WTC11 (cell line): ENCODE results near the gene EEFSEC. TPM values are rescaled to one million over a fixed set of nuclear protein-coding genes. Genes with fewer than 3 reads are reported as not detected.

Experiments used
- ATAC-seq: fragments of 200-7000 bp; cut with Tn5 transposase; 2 replicates; pipeline ENCODE4 v1.10.0; 2021; ENCODE audit warnings: mild to moderate bottlenecking, moderate library complexity
- CTCF ChIA-PET: fragments of 300-600 bp; sonication (Branson Sonifier 250); formaldehyde crosslinking; loops from one replicate; lab custom pipeline; 2021; ENCODE audit warnings: antibody characterized with exemption; lab: Charles Lee
- POLR2A ChIA-PET: fragments of 350-600 bp; sonication (Branson Sonifier 250); formaldehyde crosslinking; loops from one replicate; lab custom pipeline; 2021; ENCODE audit warnings: antibody characterized with exemption; lab: Charles Lee
- DNase-seq: peaks from one replicate; pipeline ENCODE4 v3.0.0; 2021; ENCODE audit warnings: low spot score
- H3K27ac Mint-ChIP-seq: 2 replicates; pipeline ENCODE4 v1.8.0; 2021; ENCODE audit warnings: mixed read lengths
- H3K27me3 Mint-ChIP-seq: 2 replicates; pipeline ENCODE4 v1.8.0; 2021; ENCODE audit warnings: low read depth, mild to moderate bottlenecking, moderate library complexity, mixed read lengths
- H3K36me3 Mint-ChIP-seq: 2 replicates; pipeline ENCODE4 v1.8.0; 2021; ENCODE audit warnings: mixed read lengths
- H3K4me1 Mint-ChIP-seq: 2 replicates; pipeline ENCODE4 v1.8.0; 2022; ENCODE audit warnings: mixed read lengths
- H3K4me3 Mint-ChIP-seq: 2 replicates; pipeline ENCODE4 v1.8.0; 2021; ENCODE audit warnings: mild to moderate bottlenecking, moderate library complexity, mixed read lengths
- H3K9me3 Mint-ChIP-seq: 2 replicates; pipeline ENCODE4 v1.8.0; 2021; ENCODE audit warnings: mixed read lengths
- AFF4 ChIP-seq: sonication (generic); formaldehyde crosslinking; IDR thresholded peaks from 2 replicates; pipeline ENCODE4 v1.8.1; 2023; ENCODE audit warnings: mild to moderate bottlenecking, missing genetic modification reagents, borderline replicate concordance
- ATF3 ChIP-seq: sonication (generic); formaldehyde crosslinking; conservative IDR thresholded peaks from 2 replicates; pipeline ENCODE4 v1.8.1; 2022; ENCODE audit warnings: mild to moderate bottlenecking, missing genetic modification reagents
- ETV6 ChIP-seq: sonication (generic); formaldehyde crosslinking; IDR thresholded peaks from 2 replicates; pipeline ENCODE4 v1.8.1; 2022; ENCODE audit warnings: mild to moderate bottlenecking, missing genetic modification reagents
- FOXJ3 ChIP-seq: sonication (generic); formaldehyde crosslinking; IDR thresholded peaks from 2 replicates; pipeline ENCODE4 v1.9.0; 2021; ENCODE audit warnings: missing genetic modification reagents, mild to moderate bottlenecking, borderline replicate concordance
- FOXP4 ChIP-seq: sonication (generic); formaldehyde crosslinking; IDR thresholded peaks from 2 replicates; pipeline ENCODE4 v1.8.0; 2022; ENCODE audit warnings: mild to moderate bottlenecking, missing genetic modification reagents
- GABPB1 ChIP-seq: sonication (generic); formaldehyde crosslinking; IDR thresholded peaks from 2 replicates; pipeline ENCODE4 v1.8.1; 2023; ENCODE audit warnings: mild to moderate bottlenecking, missing genetic modification reagents
- HMGA2 ChIP-seq: fragments of 250-450 bp; sonication (Bioruptor Pico); IDR thresholded peaks from 2 replicates; pipeline ENCODE4 v1.4.0; 2021; ENCODE audit warnings: mild to moderate bottlenecking, moderate library complexity
- NFE2L1 ChIP-seq: sonication (generic); formaldehyde crosslinking; IDR thresholded peaks from 2 replicates; pipeline ENCODE4 v1.8.1; 2023; ENCODE audit warnings: missing genetic modification reagents
- NR3C1 ChIP-seq: sonication (generic); formaldehyde crosslinking; conservative IDR thresholded peaks from 2 replicates; pipeline ENCODE4 v1.8.1; 2023; ENCODE audit warnings: low read depth, mild to moderate bottlenecking, missing genetic modification reagents
- OVOL2 ChIP-seq: fragments of 250-450 bp; sonication (Bioruptor Pico); IDR thresholded peaks from 2 replicates; pipeline ENCODE4 v1.9.0; 2021; ENCODE audit warnings: mild to moderate bottlenecking, borderline replicate concordance
- PREB ChIP-seq: sonication (generic); formaldehyde crosslinking; IDR thresholded peaks from 2 replicates; pipeline ENCODE4 v1.8.1; 2022; ENCODE audit warnings: mild to moderate bottlenecking, missing genetic modification reagents, moderate library complexity, borderline replicate concordance
- PRRX2 ChIP-seq: fragments of 250-450 bp; sonication (Bioruptor Pico); IDR thresholded peaks from 2 replicates; pipeline ENCODE4 v1.8.0; 2021; ENCODE audit warnings: mild to moderate bottlenecking
- TEAD4 ChIP-seq: sonication (generic); formaldehyde crosslinking; IDR thresholded peaks from 2 replicates; pipeline ENCODE4 v1.8.0; 2022; ENCODE audit warnings: mild to moderate bottlenecking, missing genetic modification reagents
- ZBTB43 ChIP-seq: sonication (generic); formaldehyde crosslinking; IDR thresholded peaks from 2 replicates; pipeline ENCODE4 v1.8.1; 2023; ENCODE audit warnings: mild to moderate bottlenecking, missing genetic modification reagents
- ZNF121 ChIP-seq: sonication (generic); formaldehyde crosslinking; IDR thresholded peaks from 2 replicates; pipeline ENCODE4 v1.8.0; 2023; ENCODE audit warnings: missing genetic modification reagents
- ZNF138 ChIP-seq: sonication (generic); formaldehyde crosslinking; conservative IDR thresholded peaks from 2 replicates; pipeline ENCODE4 v1.8.1; 2022; ENCODE audit warnings: mild to moderate bottlenecking, moderate library complexity, missing genetic modification reagents
- ZNF281 ChIP-seq: sonication (generic); formaldehyde crosslinking; IDR thresholded peaks from 2 replicates; pipeline ENCODE4 v1.8.0; 2023; ENCODE audit warnings: mild to moderate bottlenecking, missing genetic modification reagents
- ZNF532 ChIP-seq: fragments of 250-450 bp; sonication (Bioruptor Pico); IDR thresholded peaks from 2 replicates; pipeline ENCODE4 v1.9.0; 2021; ENCODE audit warnings: mild to moderate bottlenecking, borderline replicate concordance
- total RNA-seq: library from RNA; stranded (reverse); gene quantifications from 3 replicates; pipeline ENCODE4 v1.2.3, GENCODE V29; 2021

EEFSEC gene
- total RNA-seq, 1 experiment from 2014 or later, result 13.7 TPM

- Mint-ChIP-seq H3K4me3 (no peak overlapping the region), H3K27me3 (no peaks in the 10 kb centered on the region), H3K9me3 (no peaks in the 10 kb centered on the region), H3K36me3 (peaks cover 4% of the 10 kb centered on the region; the same call in 1 of the 2 replicates), H3K4me1 (no peaks in the 10 kb centered on the region), H3K27ac (no peak overlapping the region)
- no peak for DNase-seq
- ATAC-seq, result no peak
- POLR2A ChIA-PET, result no interaction called here
- TF ChIP-seq ETV6 (CRISPR knock-in tag) (no peak), AFF4 (CRISPR knock-in tag) (no peak), FOXP4 (no peak), FOXJ3 (no peak), GABPB1 (no peak), OVOL2 (CRISPR knock-in tag) (no peak), NFE2L1 (CRISPR knock-in tag) (no peak), ATF3 (CRISPR knock-in tag) (no peak), ZNF121 (CRISPR knock-in tag) (no peak), PREB (CRISPR knock-in tag) (no peak), PRRX2 (CRISPR knock-in tag) (no peak), ZNF532 (CRISPR knock-in tag) (no peak), TEAD4 (CRISPR knock-in tag) (no peak), ZNF138 (CRISPR knock-in tag) (no peak), HMGA2 (CRISPR knock-in tag) (no peak), ZBTB43 (CRISPR knock-in tag) (no peak), NR3C1 (CRISPR knock-in tag) (no peak), ZNF281 (CRISPR knock-in tag) (no peak)
- CTCF ChIA-PET, result interaction anchor here (1.5 kb wide), 1 partner anchor 35 kb away, joined by 7 read pairs; no protein-coding TSS in a partner anchor
Observed at GRCh38 chr3:128356822-128357221, 203.5 kb downstream of the EEFSEC start.
